Astrocyte (in vitro differentiated cells and primary cell): ENCODE measurements around the gene PRKAG2.

ENCODE experiments used
- EZH2 ChIP-seq: IDR thresholded peaks from 2 replicates; pipeline ENCODE4 v1.6.1; 2012; ENCODE audit warnings: mild to moderate bottlenecking, low read length, inconsistent platforms; ENCODE audit not compliant: insufficient read depth
- TF ChIP-seq, protein P1 (sequence below): IDR thresholded peaks from 2 replicates; pipeline ENCODE4 v1.5.1; 2011; ENCODE audit warnings: low read depth, mild to moderate bottlenecking, inconsistent platforms, low read length, moderate library complexity; ENCODE audit not compliant: insufficient read depth

DNA sequence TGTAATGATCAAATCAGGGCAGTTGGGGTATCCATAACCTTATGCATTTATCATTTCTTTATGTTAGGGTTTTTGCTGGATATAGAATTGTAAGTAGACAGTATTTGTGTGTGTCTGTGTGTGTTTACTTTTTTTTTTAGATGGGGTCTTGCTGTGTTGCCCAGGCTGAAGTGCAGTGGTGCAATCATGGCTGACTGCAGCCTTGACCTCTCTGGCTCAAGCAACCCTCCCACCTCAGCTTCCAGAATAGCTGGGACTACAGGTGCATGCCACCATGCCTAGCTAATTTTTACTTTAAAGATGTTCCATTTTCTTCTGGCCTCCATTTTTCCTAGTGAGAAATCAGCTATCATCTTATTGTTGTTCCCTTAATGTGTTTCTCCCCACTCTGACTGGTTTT, 347.1 kb downstream of the PRKAG2 start:
- TF ChIP-seq, protein P1, sequence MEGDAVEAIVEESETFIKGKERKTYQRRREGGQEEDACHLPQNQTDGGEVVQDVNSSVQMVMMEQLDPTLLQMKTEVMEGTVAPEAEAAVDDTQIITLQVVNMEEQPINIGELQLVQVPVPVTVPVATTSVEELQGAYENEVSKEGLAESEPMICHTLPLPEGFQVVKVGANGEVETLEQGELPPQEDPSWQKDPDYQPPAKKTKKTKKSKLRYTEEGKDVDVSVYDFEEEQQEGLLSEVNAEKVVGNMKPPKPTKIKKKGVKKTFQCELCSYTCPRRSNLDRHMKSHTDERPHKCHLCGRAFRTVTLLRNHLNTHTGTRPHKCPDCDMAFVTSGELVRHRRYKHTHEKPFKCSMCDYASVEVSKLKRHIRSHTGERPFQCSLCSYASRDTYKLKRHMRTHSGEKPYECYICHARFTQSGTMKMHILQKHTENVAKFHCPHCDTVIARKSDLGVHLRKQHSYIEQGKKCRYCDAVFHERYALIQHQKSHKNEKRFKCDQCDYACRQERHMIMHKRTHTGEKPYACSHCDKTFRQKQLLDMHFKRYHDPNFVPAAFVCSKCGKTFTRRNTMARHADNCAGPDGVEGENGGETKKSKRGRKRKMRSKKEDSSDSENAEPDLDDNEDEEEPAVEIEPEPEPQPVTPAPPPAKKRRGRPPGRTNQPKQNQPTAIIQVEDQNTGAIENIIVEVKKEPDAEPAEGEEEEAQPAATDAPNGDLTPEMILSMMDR, result no peak
- no peak for TF ChIP-seq EZH2
